ENCODE data around the gene CASTOR1. TPM values are rescaled to one million over a fixed set of nuclear protein-coding genes. Genes with fewer than 3 reads are reported as not detected.

The CASTOR1 gene
- polyA plus RNA-seq, 3 donors: 7.6 to 13.2 (median 13.0) TPM

GRCh38 chr22:30275625-30276024, 13.7 kb downstream of the CASTOR1 start:
- DNase-seq (ENCODE audit: extremely low read depth in 1 of 11, low read depth in 9 of 11, low spot score in 4 of 11): no peak

GRCh38 chr22:30274437-30274812, 14.9 kb downstream of the CASTOR1 start:
- DNase-seq (ENCODE audit: extremely low read depth in 1 of 11, low read depth in 9 of 11, low spot score in 4 of 11): no peak

- DNase-seq (ENCODE audit: extremely low read depth in 1 of 11, low read depth in 9 of 11, low spot score in 4 of 11): no peak
Measured at GRCh38 chr22:30273711-30274436, 15.4 kb downstream of the CASTOR1 start.

GRCh38 chr22:30272781-30273601, 16.3 kb downstream of the CASTOR1 start:
- DNase-seq (ENCODE audit: extremely low read depth in 1 of 11, low read depth in 9 of 11, low spot score in 4 of 11): no peak

- DNase-seq (ENCODE audit: extremely low read depth in 1 of 11, low read depth in 9 of 11, low spot score in 4 of 11): no peak
Measured at GRCh38 chr22:30270832-30271231, 18.5 kb downstream of the CASTOR1 start.

GRCh38 chr22:30268331-30268730, 21.0 kb downstream of the CASTOR1 start:
- DNase-seq (ENCODE audit: extremely low read depth in 1 of 11, low read depth in 9 of 11, low spot score in 4 of 11): no peak

GRCh38 chr22:30267382-30268302, 21.7 kb downstream of the CASTOR1 start:
- DNase-seq (ENCODE audit: extremely low read depth in 1 of 11, low read depth in 9 of 11, low spot score in 4 of 11): no peak

- no peak for DNase-seq (ENCODE audit: extremely low read depth in 1 of 11, low read depth in 9 of 11, low spot score in 4 of 11)
Measured at GRCh38 chr22:30266445-30267381, 22.6 kb downstream of the CASTOR1 start, which contains the start of gene OSM. TSS of gene OSM (minus strand) at chr22:30266851. CDS start at chr22:30266799, 52 bp downstream.

GRCh38 chr22:30265823-30266444, 23.4 kb downstream of the CASTOR1 start:
- no peak for DNase-seq (ENCODE audit: extremely low read depth in 1 of 11, low read depth in 9 of 11, low spot score in 4 of 11)

- DNase-seq (ENCODE audit: extremely low read depth in 1 of 11, low read depth in 9 of 11, low spot score in 4 of 11): no peak
Measured at GRCh38 chr22:30265131-30265720, 24.1 kb downstream of the CASTOR1 start.

- no peak for DNase-seq (ENCODE audit: extremely low read depth in 1 of 11, low read depth in 9 of 11, low spot score in 4 of 11)
Measured at GRCh38 chr22:30263883-30264282, 25.4 kb downstream of the CASTOR1 start.

- DNase-seq (ENCODE audit: extremely low read depth in 1 of 11, low read depth in 9 of 11, low spot score in 4 of 11): peak in 4 of 11 donors; percentile 66 to 71 (median 68)
Measured at GRCh38 chr22:30262917-30263741, 26.2 kb downstream of the CASTOR1 start.

GRCh38 chr22:30262112-30262511, 27.2 kb downstream of the CASTOR1 start:
- DNase-seq (ENCODE audit: extremely low read depth in 1 of 11, low read depth in 9 of 11, low spot score in 4 of 11): no peak

GRCh38 chr22:30261134-30261533, 28.2 kb downstream of the CASTOR1 start:
- no peak for DNase-seq (ENCODE audit: extremely low read depth in 1 of 11, low read depth in 9 of 11, low spot score in 4 of 11)

- no peak for DNase-seq (ENCODE audit: extremely low read depth in 1 of 11, low read depth in 9 of 11, low spot score in 4 of 11)
Measured at GRCh38 chr22:30260682-30261081, 28.6 kb downstream of the CASTOR1 start.

- DNase-seq (ENCODE audit: extremely low read depth in 1 of 11, low read depth in 9 of 11, low spot score in 4 of 11): no peak
Measured at GRCh38 chr22:30260276-30260675, 29.0 kb downstream of the CASTOR1 start.

- no peak for DNase-seq (ENCODE audit: extremely low read depth in 1 of 11, low read depth in 9 of 11, low spot score in 4 of 11)
Measured at GRCh38 chr22:30254314-30254713, 35.0 kb downstream of the CASTOR1 start.
